DOHH2 (cell line): ENCODE results near the gene ZNF641.

Experiments used
- H3F3A ChIP-seq: fragments of 200-600 bp; sonication (generic), shearing (Covaris generic); 2 replicates; pipeline ENCODE4 v1.6.0; 2016; ENCODE audit warnings: antibody characterized with exemption, mild to moderate bottlenecking; ENCODE audit not compliant: control insufficient read depth, insufficient read depth
- H3K27ac ChIP-seq: fragments of 200-600 bp; sonication (generic); 2 replicates; pipeline ENCODE4 v1.5.1; 2014; ENCODE audit warnings: low read depth, mild to moderate bottlenecking, low read length, moderate library complexity
- H3K27me3 ChIP-seq: fragments of 200-600 bp; sonication (generic); 2 replicates; pipeline ENCODE4 v1.6.1; 2014; ENCODE audit warnings: mild to moderate bottlenecking, low read length, mixed read lengths; ENCODE audit not compliant: control insufficient read depth
- H3K36me3 ChIP-seq: fragments of 200-600 bp; sonication (generic); 2 replicates; pipeline ENCODE4 v1.6.1; 2014; ENCODE audit warnings: mild to moderate bottlenecking, low read length, moderate library complexity, mixed read lengths; ENCODE audit not compliant: control insufficient read depth
- H3K4me1 ChIP-seq: fragments of 200-600 bp; sonication (generic); 2 replicates; pipeline ENCODE4 v1.6.1; 2014; ENCODE audit warnings: mild to moderate bottlenecking, low read length, mixed read lengths; ENCODE audit not compliant: control insufficient read depth
- H3K4me2 ChIP-seq: fragments of 200-600 bp; sonication (generic); 2 replicates; pipeline ENCODE4 v1.6.0; 2014; ENCODE audit warnings: mild to moderate bottlenecking, low read length, moderate library complexity
- H3K4me3 ChIP-seq: fragments of 200-600 bp; sonication (generic); 2 replicates; pipeline ENCODE4 v1.5.1; 2014; ENCODE audit warnings: mild to moderate bottlenecking, low read length, mixed read lengths
- H3K79me2 ChIP-seq: fragments of 200-600 bp; sonication (generic); 2 replicates; pipeline ENCODE4 v1.6.1; 2014; ENCODE audit warnings: mild to moderate bottlenecking, low read length, mixed read lengths; ENCODE audit not compliant: control insufficient read depth
- H3K9me2 ChIP-seq: fragments of 200-600 bp; sonication (generic); replicated peaks from 2 replicates; pipeline ENCODE4 v1.6.1; 2014; ENCODE audit warnings: mild to moderate bottlenecking, low read length, mixed read lengths; ENCODE audit not compliant: control insufficient read depth
- H3K9me3 ChIP-seq: fragments of 200-600 bp; sonication (generic); 2 replicates; pipeline ENCODE4 v1.6.1; 2014; ENCODE audit warnings: antibody characterized with exemption, low read length, mixed read lengths; ENCODE audit not compliant: control insufficient read depth, insufficient read depth
- H4K20me1 ChIP-seq: fragments of 200-600 bp; sonication (generic); 2 replicates; pipeline ENCODE4 v1.6.0; 2014; ENCODE audit warnings: low read depth, mild to moderate bottlenecking, antibody characterized with exemption, low read length, moderate library complexity; ENCODE audit not compliant: control insufficient read depth, insufficient read depth
- EZH2phosphoT487 ChIP-seq: fragments of 200-600 bp; sonication (generic); IDR thresholded peaks from 2 replicates; pipeline ENCODE4 v1.6.1; 2017; ENCODE audit warnings: borderline replicate concordance, mild to moderate bottlenecking, antibody characterized with exemption, low read length, moderate library complexity, mixed read lengths
- TF ChIP-seq, protein P1 (sequence below): fragments of 200-600 bp; sonication (generic); IDR thresholded peaks from one replicate; pipeline ENCODE4 v1.5.1; 2014; ENCODE audit warnings: antibody characterized with exemption, mild to moderate bottlenecking, low read depth, low read length; ENCODE audit not compliant: poor library complexity, severe bottlenecking

Gene ZNF641

DNA sequence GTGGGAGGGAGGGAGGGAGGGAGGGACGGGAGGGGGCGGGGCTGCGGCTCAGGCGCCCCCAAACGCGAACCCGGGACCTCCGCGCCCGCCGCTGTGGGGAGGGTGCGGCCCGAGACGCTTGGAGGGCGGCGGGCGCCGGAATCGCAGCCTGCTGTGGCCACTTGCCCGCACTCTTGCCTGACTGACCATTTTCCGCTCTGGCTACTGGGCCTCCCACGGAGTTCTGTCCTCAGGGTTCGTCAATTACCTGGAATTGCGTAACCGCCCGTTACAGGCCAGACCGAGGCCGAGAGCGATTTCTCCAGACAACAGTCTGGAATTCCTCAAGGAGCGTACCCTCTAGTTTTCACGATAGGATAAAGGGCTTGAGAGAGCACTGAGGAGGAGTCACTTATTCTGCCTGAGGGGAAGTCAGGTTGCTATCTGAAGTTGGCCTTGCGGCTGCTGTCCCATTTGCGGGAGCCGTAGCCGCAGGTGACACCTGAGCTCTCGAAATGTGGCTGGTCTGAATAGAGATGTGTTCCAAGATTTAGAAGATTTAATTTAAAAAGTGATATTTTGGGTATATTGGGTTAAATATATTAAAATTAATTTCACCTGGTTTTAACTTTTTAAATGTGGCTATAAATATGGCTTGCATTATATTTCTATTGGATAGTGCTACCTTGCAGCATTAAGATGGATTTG is 446 bp upstream of the ZNF641 start:
- peaks cover 9% of the 10 kb centered on the region for H3F3A ChIP-seq
- no peaks in the 10 kb centered on the region for H3K9me3 ChIP-seq
- peak overlapping the region; percentile 95 for H3K4me2 ChIP-seq
- no peak for TF ChIP-seq EZH2phosphoT487
- TF ChIP-seq, protein P1, sequence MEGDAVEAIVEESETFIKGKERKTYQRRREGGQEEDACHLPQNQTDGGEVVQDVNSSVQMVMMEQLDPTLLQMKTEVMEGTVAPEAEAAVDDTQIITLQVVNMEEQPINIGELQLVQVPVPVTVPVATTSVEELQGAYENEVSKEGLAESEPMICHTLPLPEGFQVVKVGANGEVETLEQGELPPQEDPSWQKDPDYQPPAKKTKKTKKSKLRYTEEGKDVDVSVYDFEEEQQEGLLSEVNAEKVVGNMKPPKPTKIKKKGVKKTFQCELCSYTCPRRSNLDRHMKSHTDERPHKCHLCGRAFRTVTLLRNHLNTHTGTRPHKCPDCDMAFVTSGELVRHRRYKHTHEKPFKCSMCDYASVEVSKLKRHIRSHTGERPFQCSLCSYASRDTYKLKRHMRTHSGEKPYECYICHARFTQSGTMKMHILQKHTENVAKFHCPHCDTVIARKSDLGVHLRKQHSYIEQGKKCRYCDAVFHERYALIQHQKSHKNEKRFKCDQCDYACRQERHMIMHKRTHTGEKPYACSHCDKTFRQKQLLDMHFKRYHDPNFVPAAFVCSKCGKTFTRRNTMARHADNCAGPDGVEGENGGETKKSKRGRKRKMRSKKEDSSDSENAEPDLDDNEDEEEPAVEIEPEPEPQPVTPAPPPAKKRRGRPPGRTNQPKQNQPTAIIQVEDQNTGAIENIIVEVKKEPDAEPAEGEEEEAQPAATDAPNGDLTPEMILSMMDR: no peak
- H3K36me3 ChIP-seq: peaks cover 18% of the 10 kb centered on the region
- peak overlapping the region; percentile 86 for H3K4me3 ChIP-seq
- peaks cover 19% of the 10 kb centered on the region for H3K4me1 ChIP-seq
- H3K79me2 ChIP-seq: 0 out of 2 replicates have a peak, but pooled peaks cover 3% of the 10 kb centered on the region
- H3K27me3 ChIP-seq: 0 out of 2 replicates have a peak, but pooled peaks cover 6% of the 10 kb centered on the region
- H4K20me1 ChIP-seq: no peaks in the 10 kb centered on the region
- H3K9me2 ChIP-seq: no peaks in the 10 kb centered on the region
- no peak overlapping the region for H3K27ac ChIP-seq

- Histone ChIP-seq H3K4me3 (peak overlapping the region; percentile 86), H3K4me2 (peak overlapping the region; percentile 95), H3K27ac (no peak overlapping the region), H3F3A (peaks cover 9% of the 10 kb centered on the region), H3K36me3 (peaks cover 25% of the 10 kb centered on the region), H3K9me3 (no peaks in the 10 kb centered on the region), H3K79me2 (0 out of 2 replicates have a peak, but pooled peaks cover 3% of the 10 kb centered on the region), H3K4me1 (peaks cover 19% of the 10 kb centered on the region), H3K9me2 (no peaks in the 10 kb centered on the region), H3K27me3 (0 out of 2 replicates have a peak, but pooled peaks cover 3% of the 10 kb centered on the region), H4K20me1 (no peaks in the 10 kb centered on the region)
- TF ChIP-seq, protein P1: no peak
- TF ChIP-seq EZH2phosphoT487: no peak
Observed at GRCh38 chr12:48349471-48349870, 1.2 kb downstream of the ZNF641 start.

GRCh38 chr12:48342980-48343379 is 7.7 kb downstream of the ZNF641 start:
- H3K27me3 ChIP-seq: no peaks in the 10 kb centered on the region
- H3K4me2 ChIP-seq: no peak overlapping the region
- no peaks in the 10 kb centered on the region for H3K79me2 ChIP-seq
- H3F3A ChIP-seq: no peaks in the 10 kb centered on the region
- no peak overlapping the region for H3K27ac ChIP-seq
- no peak overlapping the region for H3K4me3 ChIP-seq
- no peaks in the 10 kb centered on the region for H3K4me1 ChIP-seq
- H4K20me1 ChIP-seq: no peaks in the 10 kb centered on the region
- no peaks in the 10 kb centered on the region for H3K9me3 ChIP-seq
- H3K9me2 ChIP-seq: no peaks in the 10 kb centered on the region
- TF ChIP-seq, protein P1: no peak
- no peak for TF ChIP-seq EZH2phosphoT487
- H3K36me3 ChIP-seq: peaks cover 35% of the 10 kb centered on the region
